VCaP (cell line): ENCODE data around the gene ADK.
"Not testable (repeated sequence)": the region's sequence is repeated elsewhere in the genome, so short reads cannot be mapped to it uniquely, and the experiment has no call there.

Experiments
- H3K27ac ChIP-seq: fragments of 450-650 bp; 2 replicates; pipeline ENCODE4 v1.5.1; 2017
- TF ChIP-seq, protein P1 (sequence below): fragments of 450-650 bp; conservative IDR thresholded peaks from 2 replicates; pipeline ENCODE4 v1.5.1; 2017; ENCODE audit warnings: mild to moderate bottlenecking, moderate library complexity

ADK gene

DNA sequence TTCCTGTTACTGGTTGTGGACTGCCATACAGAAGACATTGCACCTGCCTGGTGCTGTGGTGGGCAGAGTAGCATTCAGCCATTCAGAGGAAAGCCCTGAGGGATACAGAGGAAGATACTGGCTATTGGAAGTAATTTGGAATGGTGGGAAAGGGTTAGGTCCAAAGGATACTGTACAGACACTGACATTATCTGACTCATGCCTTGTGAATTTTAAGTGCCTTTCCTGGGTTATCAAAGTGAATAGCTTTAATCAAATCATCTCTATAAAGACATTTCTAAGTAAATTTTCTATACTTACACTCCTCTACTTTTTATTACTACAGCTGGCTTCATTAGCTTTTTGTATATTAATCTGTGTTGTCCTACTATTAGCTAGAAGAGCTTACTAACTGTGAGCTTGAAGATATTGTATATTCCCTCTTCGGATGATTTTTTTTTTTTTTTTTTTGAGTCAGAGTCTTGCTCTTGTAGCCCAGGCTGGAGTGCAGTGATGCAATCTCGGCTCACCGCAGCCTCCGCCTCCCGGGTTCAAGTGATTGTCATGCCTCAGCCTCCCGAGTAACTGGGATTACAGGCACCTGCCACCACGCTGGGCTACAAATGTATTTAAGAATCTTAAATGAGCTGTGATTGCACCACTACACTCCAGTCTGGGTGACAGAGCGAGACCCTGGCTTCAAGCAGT is 186.5 kb downstream of the ADK start:
- H3K27ac ChIP-seq: no peak overlapping the region
- TF ChIP-seq, protein P1, sequence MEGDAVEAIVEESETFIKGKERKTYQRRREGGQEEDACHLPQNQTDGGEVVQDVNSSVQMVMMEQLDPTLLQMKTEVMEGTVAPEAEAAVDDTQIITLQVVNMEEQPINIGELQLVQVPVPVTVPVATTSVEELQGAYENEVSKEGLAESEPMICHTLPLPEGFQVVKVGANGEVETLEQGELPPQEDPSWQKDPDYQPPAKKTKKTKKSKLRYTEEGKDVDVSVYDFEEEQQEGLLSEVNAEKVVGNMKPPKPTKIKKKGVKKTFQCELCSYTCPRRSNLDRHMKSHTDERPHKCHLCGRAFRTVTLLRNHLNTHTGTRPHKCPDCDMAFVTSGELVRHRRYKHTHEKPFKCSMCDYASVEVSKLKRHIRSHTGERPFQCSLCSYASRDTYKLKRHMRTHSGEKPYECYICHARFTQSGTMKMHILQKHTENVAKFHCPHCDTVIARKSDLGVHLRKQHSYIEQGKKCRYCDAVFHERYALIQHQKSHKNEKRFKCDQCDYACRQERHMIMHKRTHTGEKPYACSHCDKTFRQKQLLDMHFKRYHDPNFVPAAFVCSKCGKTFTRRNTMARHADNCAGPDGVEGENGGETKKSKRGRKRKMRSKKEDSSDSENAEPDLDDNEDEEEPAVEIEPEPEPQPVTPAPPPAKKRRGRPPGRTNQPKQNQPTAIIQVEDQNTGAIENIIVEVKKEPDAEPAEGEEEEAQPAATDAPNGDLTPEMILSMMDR: no peak

DNA sequence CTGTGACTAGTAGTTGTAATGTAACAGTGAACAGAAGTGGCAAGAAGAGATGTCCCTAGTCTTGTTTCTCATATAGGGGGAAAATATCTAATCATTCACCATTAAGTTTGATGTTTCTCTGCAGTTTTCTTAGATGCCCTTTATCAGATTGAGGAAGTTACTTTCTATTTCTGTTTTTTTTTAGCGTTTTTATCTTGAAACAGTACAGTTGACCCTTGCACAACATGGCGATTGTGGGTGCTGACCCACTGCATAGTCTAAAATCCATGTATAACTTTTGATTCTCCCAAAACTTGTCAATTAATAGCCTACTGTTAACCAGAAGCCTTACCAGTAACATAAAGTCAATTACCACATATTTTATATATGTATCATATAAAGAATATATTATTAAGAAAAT is 192.0 kb downstream of the ADK start:
- no peak overlapping the region for H3K27ac ChIP-seq
- TF ChIP-seq, protein P1: no peak

DNA sequence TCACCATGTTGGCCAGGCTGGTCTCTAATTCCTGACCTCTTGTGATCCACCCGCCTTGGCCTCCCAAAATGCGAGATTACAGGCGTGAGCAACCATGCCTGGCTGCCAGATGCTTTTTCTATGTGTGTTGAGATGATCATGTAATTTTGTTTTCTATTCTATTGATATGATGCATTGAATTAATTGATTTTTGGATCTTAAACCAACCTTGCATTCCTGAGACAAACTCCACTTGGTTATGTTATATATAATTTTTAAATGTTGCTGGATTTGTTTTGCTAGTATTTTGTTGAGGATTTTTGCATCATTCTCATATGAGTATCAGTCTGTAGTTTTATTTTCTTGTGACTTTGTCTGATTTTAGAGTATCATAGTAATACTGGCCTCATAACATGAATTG is 192.8 kb downstream of the ADK start:
- H3K27ac ChIP-seq: no peak overlapping the region
- TF ChIP-seq, protein P1: no peak

DNA sequence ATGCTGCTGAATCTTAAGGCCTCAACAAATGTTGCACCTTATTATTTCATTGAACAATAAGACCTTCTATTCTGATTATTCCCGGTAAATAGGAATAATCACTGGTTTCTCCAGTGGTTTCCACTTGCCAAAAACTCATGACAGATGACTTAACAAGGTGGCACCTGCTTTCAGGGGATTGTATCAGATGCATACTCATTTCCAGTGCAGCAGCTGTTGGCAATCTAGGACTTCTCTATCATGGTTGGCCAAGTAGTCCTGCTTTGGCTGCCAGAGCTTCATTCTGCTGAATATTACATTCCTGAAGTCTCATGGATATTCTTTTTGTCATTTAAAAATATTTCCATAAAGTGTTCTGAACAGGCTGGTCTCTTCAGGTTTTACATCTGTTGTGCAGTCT is 193.3 kb downstream of the ADK start:
- H3K27ac ChIP-seq: no peak overlapping the region
- TF ChIP-seq, protein P1: no peak

DNA sequence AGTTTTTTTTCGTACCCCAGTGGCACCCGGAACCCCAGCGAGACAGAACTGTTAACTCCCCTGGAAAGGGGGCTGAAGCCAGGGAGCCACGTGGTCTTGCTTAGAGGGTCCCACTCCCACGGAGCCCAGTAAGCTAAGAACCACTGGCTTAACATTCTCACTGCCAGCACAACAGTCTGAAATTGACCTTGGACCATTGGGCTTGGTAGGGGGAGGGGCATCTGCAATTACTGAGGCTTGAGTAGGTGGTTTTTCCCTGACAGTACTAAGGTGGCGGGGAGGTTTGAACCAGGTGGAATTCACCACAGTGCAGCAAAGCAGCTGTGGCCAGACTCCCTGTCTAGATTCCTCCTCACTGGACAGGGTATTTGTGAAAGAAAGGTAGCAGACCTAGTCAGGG is 196.5 kb downstream of the ADK start:
- TF ChIP-seq, protein P1: no peak
- H3K27ac ChIP-seq: no peak overlapping the region

DNA sequence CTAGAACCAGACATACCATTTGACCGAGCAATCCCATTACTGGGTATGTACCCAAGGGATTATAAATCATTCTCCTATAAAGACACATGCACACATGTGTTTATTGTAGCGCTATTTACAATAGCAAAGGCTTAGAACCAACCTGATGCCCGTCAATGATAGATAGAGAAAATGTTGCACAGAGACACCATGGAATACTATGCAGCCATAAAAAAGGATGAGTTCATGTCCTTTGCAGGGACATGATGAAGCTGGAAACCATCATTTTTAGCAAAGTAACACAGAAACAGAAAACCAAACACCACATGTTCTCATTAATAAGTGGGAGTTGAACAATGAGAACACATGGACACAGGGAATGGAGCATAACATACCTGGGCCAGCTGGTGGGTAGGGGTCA is 202.0 kb downstream of the ADK start:
- H3K27ac ChIP-seq: not testable (repeated sequence)

DNA sequence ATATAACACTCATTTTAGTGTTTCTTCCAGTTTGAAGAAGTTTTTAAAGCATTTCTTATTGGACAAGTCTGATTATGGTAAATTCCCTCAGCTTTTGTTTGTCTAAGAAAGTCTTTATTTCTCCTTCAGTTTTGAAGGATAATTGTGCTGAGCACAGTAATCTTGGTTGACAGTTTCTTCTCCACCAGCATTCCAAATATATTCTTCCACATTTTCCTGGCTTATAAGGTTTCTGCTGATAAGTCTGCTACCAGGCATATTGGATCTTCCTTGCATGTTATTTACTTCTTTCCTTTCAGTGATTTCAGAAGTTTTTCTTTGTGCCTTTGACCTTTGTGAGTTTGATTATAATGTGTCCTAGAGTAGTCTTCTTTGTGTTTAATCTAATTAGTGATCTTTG is 210.7 kb downstream of the ADK start:
- TF ChIP-seq, protein P1: no peak
- no peak overlapping the region for H3K27ac ChIP-seq

DNA sequence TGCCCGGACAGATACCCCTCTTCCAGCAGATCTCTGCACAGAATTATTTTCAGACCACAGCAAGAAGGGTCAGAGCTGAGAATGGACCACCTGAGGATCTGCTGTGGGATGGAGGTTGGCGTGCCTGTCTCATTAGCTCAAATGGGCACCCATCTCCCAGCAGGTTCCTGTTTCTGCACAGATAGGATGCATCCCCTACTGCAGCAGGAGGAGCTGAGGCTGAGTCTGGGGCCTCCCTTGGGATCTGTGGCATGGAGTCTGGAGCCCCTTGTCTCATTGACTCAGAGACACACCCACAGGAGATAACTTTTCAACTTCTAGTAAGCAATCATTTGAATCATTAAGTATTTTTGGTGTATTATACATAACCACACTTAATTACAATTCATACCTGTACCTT is 212.7 kb downstream of the ADK start:
- TF ChIP-seq, protein P1: no peak
- no peak overlapping the region for H3K27ac ChIP-seq
